Mucosa of stomach (tissue), 1 donor: ENCODE measurements around the gene FLOT2.
"Not testable (repeated sequence)": the region's sequence is repeated elsewhere in the genome, so short reads cannot be mapped to it uniquely, and the experiment has no call there.

ENCODE experiments used
- H3K27me3 ChIP-seq: one replicate; pipeline ENCODE4 v1.7.0; 2013; ENCODE audit warnings: mild to moderate bottlenecking, low read length; ENCODE audit not compliant: control insufficient read depth, insufficient read depth
- H3K36me3 ChIP-seq: one replicate; pipeline ENCODE4 v1.7.0; 2013; ENCODE audit warnings: low read length; ENCODE audit not compliant: control insufficient read depth, insufficient read depth
- H3K4me1 ChIP-seq: one replicate; pipeline ENCODE4 v1.7.0; 2013; ENCODE audit warnings: mild to moderate bottlenecking, low read length; ENCODE audit not compliant: control insufficient read depth, insufficient read depth
- H3K4me3 ChIP-seq: one replicate; pipeline ENCODE4 v1.7.0; 2013; ENCODE audit warnings: low read length
- H3K9ac ChIP-seq: one replicate; pipeline ENCODE4 v1.7.0; 2013; ENCODE audit warnings: mild to moderate bottlenecking, low read length, moderate library complexity
- H3K9me3 ChIP-seq: one replicate; pipeline ENCODE4 v1.7.0; 2013; ENCODE audit warnings: mild to moderate bottlenecking, low read length, moderate library complexity; ENCODE audit not compliant: control insufficient read depth
- donor health status: Pancreatic carcinoma.

The FLOT2 gene

DNA sequence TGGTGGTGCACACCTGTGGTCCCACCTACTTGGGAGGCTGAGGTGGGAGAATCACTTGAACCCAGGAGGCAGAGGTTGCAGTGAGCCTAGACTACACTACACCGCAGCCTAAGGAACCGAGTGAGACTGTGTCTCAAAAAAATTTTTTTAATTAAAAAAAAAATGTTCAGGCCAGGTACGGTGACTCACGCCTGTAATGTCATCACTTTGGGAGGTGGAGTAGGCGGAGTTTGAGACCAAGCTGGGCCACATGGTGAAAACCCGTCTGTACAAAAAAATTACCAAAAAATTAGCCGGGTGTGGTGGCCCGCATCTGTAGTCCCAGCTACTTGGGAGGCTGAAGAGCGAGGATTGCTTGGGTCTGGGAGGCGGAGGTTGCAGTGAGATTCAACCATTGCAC is 51.3 kb downstream of the FLOT2 start:
- Histone ChIP-seq H3K27me3 (no peaks in the 10 kb centered on the region), H3K36me3 (no peaks in the 10 kb centered on the region), H3K9ac (no peak overlapping the region), H3K9me3 (no peaks in the 10 kb centered on the region), H3K4me3 (no peak overlapping the region), H3K4me1 (peaks cover 9% of the 10 kb centered on the region)

DNA sequence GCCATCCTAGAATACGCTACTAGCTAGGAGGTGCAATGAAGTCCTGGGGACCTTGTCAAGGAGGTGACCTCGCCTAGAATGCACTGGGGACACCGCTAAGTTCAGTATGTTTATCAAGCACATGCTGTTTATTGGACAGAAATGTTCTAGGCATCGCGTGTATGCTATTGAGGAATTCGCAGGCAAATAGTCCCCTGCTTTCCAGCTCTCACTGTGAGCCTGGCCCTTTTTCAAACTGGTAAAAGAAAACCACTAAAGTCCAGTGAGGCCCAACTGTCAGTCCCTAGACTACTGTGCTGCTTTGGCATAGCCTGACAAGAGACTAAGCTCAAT is 53.8 kb downstream of the FLOT2 start:
- Histone ChIP-seq H3K4me3 (no peak overlapping the region), H3K36me3 (no peaks in the 10 kb centered on the region), H3K4me1 (peaks cover 9% of the 10 kb centered on the region), H3K27me3 (no peaks in the 10 kb centered on the region), H3K9me3 (no peaks in the 10 kb centered on the region), H3K9ac (no peak overlapping the region)

DNA sequence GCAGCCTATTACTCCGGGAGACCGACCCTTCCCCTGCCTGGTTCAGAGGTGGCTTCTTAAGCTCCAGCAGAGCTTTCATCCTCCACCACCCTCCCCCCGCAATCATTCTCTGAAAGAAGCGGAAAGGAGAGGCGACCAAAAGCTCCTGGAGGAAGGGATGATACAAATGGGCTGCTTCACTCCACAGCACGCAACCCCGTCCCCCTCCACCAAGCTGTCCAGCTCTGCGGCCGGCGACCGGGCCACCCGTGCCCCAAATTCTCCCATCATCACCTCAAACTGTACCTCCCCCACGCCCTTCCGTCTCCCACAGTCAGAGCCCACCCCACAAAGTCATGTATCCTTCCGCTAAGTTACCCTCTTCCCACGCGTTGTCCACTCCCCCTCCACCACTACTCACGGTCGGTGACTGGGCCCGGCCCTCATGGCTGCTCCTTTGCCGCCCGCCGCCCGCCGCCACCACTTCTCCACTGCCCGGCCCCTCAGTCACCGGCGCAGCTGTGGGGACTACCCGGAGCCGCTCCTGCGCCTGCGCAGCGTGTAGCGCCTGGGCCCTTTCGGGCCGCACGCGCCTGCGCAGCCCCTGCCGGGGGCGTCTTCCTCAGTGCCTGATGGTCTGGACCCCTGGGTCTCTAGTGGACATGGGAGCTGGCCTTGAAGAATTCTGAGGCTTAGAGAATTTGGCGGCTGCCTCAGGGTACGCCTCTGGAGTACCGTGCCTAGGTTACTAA is 55.1 kb downstream of the FLOT2 start, which contains the start of gene FAM222B:
Gene FAM222B (minus strand): TSS at position 509 of the 731 bp plus-strand sequence. CDS start 76,123 bp downstream, outside the sequence.
- Histone ChIP-seq H3K9me3 (no peaks in the 10 kb centered on the region), H3K9ac (peak within 1 kb of the TSS; percentile 55), H3K4me3 (peak within 1 kb of the TSS; percentile 74), H3K4me1 (peaks cover 9% of the 10 kb centered on the region), H3K27me3 (no peaks in the 10 kb centered on the region), H3K36me3 (no peaks in the 10 kb centered on the region)

DNA sequence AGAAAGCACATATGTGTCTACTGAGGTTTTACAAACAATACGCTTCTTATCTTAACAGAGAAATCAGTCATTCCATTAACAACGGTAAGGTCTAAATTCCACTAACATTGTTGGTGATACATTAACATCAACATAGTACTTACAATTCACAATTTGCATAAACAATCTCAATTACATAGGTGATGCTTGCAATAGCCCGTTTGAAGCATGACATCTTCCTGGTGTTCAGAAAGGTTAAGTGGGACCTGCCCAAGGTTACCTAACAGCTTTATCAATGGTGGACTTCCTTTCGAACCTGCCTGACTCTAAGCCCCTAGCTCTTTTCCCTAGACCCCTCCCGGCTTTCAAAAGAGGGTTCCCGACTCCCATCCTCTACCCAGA is 55.6 kb downstream of the FLOT2 start:
- H3K36me3 ChIP-seq = no peaks in the 10 kb centered on the region
- peaks cover 10% of the 10 kb centered on the region for H3K4me1 ChIP-seq
- no peaks in the 10 kb centered on the region for H3K27me3 ChIP-seq
- peak overlapping the region; percentile 74 for H3K4me3 ChIP-seq
- H3K9ac ChIP-seq = peak overlapping the region; percentile 55
- H3K9me3 ChIP-seq = no peaks in the 10 kb centered on the region

DNA sequence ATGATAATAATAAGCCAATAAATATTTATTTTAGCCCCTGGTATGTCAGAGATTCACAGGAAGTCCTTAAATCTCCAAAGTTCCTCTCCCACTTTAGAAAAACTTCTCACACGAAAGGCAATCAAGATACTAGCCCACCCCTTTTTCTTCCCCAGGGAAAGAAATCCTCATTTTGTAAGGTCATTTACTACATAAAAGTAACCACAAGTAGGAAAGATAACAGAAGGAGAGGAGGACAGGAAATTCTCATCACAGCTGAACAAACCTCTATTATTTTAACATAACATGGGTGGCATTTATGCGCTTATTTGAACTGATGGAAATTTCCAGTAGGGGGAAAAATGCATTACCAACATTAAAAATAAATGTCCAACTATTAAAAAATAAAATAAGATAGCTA is 58.3 kb downstream of the FLOT2 start:
- no peak overlapping the region for H3K9ac ChIP-seq
- peaks cover 13% of the 10 kb centered on the region for H3K4me1 ChIP-seq
- no peak overlapping the region for H3K4me3 ChIP-seq
- no peaks in the 10 kb centered on the region for H3K9me3 ChIP-seq
- H3K27me3 ChIP-seq = no peaks in the 10 kb centered on the region
- no peaks in the 10 kb centered on the region for H3K36me3 ChIP-seq

DNA sequence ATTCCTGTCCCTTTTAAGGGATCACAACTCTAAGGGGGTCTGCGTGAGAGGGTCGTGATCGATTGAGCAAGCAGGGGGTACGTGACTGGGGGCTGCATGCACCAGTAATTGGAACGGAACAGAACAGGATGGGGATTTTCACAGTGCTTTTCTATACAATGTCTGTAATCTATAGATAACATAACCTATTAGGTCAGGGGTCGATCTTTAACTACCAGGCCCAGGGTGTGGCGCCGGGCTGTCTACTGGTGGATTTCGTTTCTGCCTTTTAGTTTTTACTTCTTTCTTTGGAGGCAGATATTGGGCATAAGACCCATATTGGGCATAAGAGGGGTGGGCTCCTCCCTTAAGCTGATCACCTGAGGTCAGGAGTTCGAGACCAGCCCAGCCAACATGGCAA is 61.0 kb downstream of the FLOT2 start:
- H3K4me1 ChIP-seq, H3K27me3 ChIP-seq, H3K4me3 ChIP-seq, H3K9me3 ChIP-seq, H3K9ac ChIP-seq, H3K36me3 ChIP-seq: not testable (repeated sequence)

DNA sequence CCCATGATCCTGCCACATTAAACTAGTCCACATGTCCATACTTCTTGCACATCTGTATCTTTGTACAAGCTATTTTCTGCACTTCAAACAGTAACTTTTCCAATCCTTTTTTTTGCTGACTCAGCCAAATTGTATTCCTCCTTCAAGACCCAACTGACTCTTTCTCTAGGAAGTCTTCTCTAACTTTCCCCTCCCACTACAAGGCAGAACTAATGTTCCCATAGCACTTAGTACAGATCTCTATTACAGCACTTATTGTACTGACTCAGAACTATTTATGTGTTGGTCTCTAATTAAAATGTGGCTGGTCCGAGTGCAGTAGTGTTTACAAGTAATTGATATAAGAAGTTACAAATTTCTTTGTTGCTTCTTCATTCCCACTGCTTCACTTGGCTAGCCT is 63.1 kb downstream of the FLOT2 start:
- H3K9ac ChIP-seq = no peak overlapping the region
- H3K36me3 ChIP-seq = no peaks in the 10 kb centered on the region
- no peaks in the 10 kb centered on the region for H3K27me3 ChIP-seq
- peaks cover 3% of the 10 kb centered on the region for H3K4me1 ChIP-seq
- no peak overlapping the region for H3K4me3 ChIP-seq
- no peaks in the 10 kb centered on the region for H3K9me3 ChIP-seq
